ENCODE results near the gene GTPBP6. TPM values are rescaled to one million over a fixed set of nuclear protein-coding genes. Genes with fewer than 3 reads are reported as not detected.
"Not testable (repeated sequence)": the region's sequence is repeated elsewhere in the genome, so short reads cannot be mapped to it uniquely, and the experiment has no call there.

GTPBP6 gene
- total and polyA plus RNA-seq, 2 experiments from 2014 or later = 41.4 to 66.8 TPM

- Histone ChIP-seq H3K4me1 (ENCODE audit: insufficient read depth) (no peaks in the 10 kb centered on the region), H2AFZ (no peak overlapping the region), H3F3A (replicated peaks; ENCODE audit: low read depth) (peaks cover 3% of the 10 kb centered on the region; the same call in 1 of the 2 replicates), H3K36me3 (ENCODE audit: insufficient read depth) (no peaks in the 10 kb centered on the region), H4K20me1 (replicated peaks; ENCODE audit: insufficient read depth) (no peaks in the 10 kb centered on the region), H3K9me2 (ENCODE audit: insufficient read depth) (no peaks in the 10 kb centered on the region), H3K4me3 (peak overlapping the region; percentile 56), H3K79me2 (replicated peaks; ENCODE audit: insufficient read depth) (no peaks in the 10 kb centered on the region), H3K4me2 (peak overlapping the region; percentile 87), H3K27me3 (ENCODE audit: insufficient read depth) (0 out of 2 replicates have a peak, but pooled peaks cover 2% of the 10 kb centered on the region), H3K27ac (ENCODE audit: low read depth) (no peak overlapping the region)
- peaks cover 22% of the 10 kb centered on the region; the same call in 2 of the 3 replicates for H3K9me3 Mint-ChIP-seq
- H3K36me3 Mint-ChIP-seq (ENCODE audit: low read depth) = peaks cover 12% of the 10 kb centered on the region; the same call in 2 of the 3 replicates
- ATAC-seq = peak; percentile 5
- no peak overlapping the region for H3K27ac Mint-ChIP-seq
- no peaks in the 10 kb centered on the region for H3K4me1 Mint-ChIP-seq
- no peak for TF ChIP-seq JUNB (IDR thresholded peaks at IDR 0.05; ENCODE audit: unreplicated experiment)
- TF ChIP-seq NANOG (IDR thresholded peaks at IDR 0.05; ENCODE audit: borderline replicate concordance) = no peak
- no peak for TF ChIP-seq ZNF114 (CRISPR knock-in tag; IDR thresholded peaks at IDR 0.05)
- no peak for TF ChIP-seq POLR2AphosphoS5 (IDR thresholded peaks at IDR 0.05; ENCODE audit: low read depth)
- no peak for TF ChIP-seq EZH2phosphoT487 (IDR thresholded peaks at IDR 0.05; ENCODE audit: unreplicated experiment)
- DNase-seq (ENCODE audit: low spot score) = no peak
- H3K4me3 Mint-ChIP-seq = no peak overlapping the region
- H3K27me3 Mint-ChIP-seq (ENCODE audit: insufficient read depth, low read depth, poor library complexity) = peaks cover 32% of the 10 kb centered on the region
These were observed 12.1 kb upstream of the GTPBP6 start for GRCh38 chrX:330726-331150.

GRCh38 chrX:330141-330725 lies 11.6 kb upstream of the GTPBP6 start:
- not testable (repeated sequence) for H3K4me1 ChIP-seq (ENCODE audit: insufficient read depth); H3K36me3 Mint-ChIP-seq (ENCODE audit: low read depth); H3K27ac ChIP-seq (ENCODE audit: low read depth); H3K79me2 ChIP-seq (replicated peaks; ENCODE audit: insufficient read depth); H3K27me3 ChIP-seq (ENCODE audit: insufficient read depth); H4K20me1 ChIP-seq (replicated peaks; ENCODE audit: insufficient read depth); H3K27ac Mint-ChIP-seq; ATAC-seq; H2AFZ ChIP-seq; H3F3A ChIP-seq (replicated peaks; ENCODE audit: low read depth); H3K4me3 Mint-ChIP-seq; H3K4me1 Mint-ChIP-seq; H3K9me2 ChIP-seq (ENCODE audit: insufficient read depth); H3K36me3 ChIP-seq (ENCODE audit: insufficient read depth); DNase-seq (ENCODE audit: low spot score)
- Histone ChIP-seq H3K4me3 (peak overlapping the region; percentile 56; the same call in 1 of the 2 replicates), H3K4me2 (peak overlapping the region; percentile 87)
- peaks cover 32% of the 10 kb centered on the region for H3K27me3 Mint-ChIP-seq (ENCODE audit: insufficient read depth, low read depth, poor library complexity)
- peaks cover 22% of the 10 kb centered on the region; the same call in 2 of the 3 replicates for H3K9me3 Mint-ChIP-seq

DNA sequence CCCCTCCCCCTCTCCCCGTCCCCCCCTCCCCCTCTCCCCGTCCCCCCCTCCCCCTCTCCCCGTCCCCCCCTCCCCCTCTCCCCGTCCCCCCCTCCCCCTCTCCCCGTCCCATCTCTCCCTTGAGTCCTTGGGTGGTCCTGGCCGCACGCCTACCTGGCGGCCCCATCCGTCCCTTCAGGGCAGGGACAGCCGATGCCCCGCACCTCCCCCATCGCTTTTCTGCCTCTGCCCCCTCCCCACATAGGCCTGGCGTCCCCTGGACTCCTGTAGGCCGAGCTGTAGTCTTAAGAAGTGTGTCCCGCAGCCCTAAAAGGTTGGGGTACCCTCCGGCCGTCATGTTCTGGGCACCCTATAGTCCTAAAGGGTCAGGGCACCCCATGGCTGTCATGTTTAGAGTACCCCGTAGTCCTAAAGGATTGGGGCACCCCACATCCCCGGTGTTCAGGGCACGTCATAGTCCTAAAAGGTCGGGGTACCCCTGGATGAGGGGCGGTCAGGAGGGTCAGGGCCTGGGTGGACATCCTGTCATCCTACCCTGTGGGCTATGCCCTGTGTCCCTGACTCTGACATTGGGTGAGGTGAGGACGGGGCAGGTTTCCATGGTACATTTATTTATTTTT lies 10.8 kb upstream of the GTPBP6 start:
- peaks cover 22% of the 10 kb centered on the region; the same call in 2 of the 3 replicates for H3K9me3 Mint-ChIP-seq
- peaks cover 7% of the 10 kb centered on the region; the same call in 1 of the 3 replicates for H3K36me3 Mint-ChIP-seq (ENCODE audit: low read depth)
- no peaks in the 10 kb centered on the region for H3K79me2 ChIP-seq (replicated peaks; ENCODE audit: insufficient read depth)
- DNase-seq (ENCODE audit: low spot score) (no peak), ATAC-seq (no peak)
- no peaks in the 10 kb centered on the region for H3K4me1 Mint-ChIP-seq
- peaks cover 5% of the 10 kb centered on the region; the same call in 1 of the 2 replicates for H3F3A ChIP-seq (replicated peaks; ENCODE audit: low read depth)
- no peak overlapping the region for H3K4me2 ChIP-seq
- H3K4me3 Mint-ChIP-seq = no peak overlapping the region
- peaks cover 32% of the 10 kb centered on the region for H3K27me3 Mint-ChIP-seq (ENCODE audit: insufficient read depth, low read depth, poor library complexity)
- H3K9me2 ChIP-seq (ENCODE audit: insufficient read depth) = no peaks in the 10 kb centered on the region
- H3K36me3 ChIP-seq (ENCODE audit: insufficient read depth) = no peaks in the 10 kb centered on the region
- no peaks in the 10 kb centered on the region for H3K4me1 ChIP-seq (ENCODE audit: insufficient read depth)
- 0 out of 2 replicates have a peak, but pooled peaks cover 2% of the 10 kb centered on the region for H3K27me3 ChIP-seq (ENCODE audit: insufficient read depth)
- no peak overlapping the region for H3K27ac Mint-ChIP-seq
- H3K4me3 ChIP-seq = no peak overlapping the region
- no peak overlapping the region for H2AFZ ChIP-seq
- H4K20me1 ChIP-seq (replicated peaks; ENCODE audit: insufficient read depth) = 0 out of 2 replicates have a peak, but pooled peaks cover 4% of the 10 kb centered on the region
- H3K27ac ChIP-seq (ENCODE audit: low read depth) = no peak overlapping the region
- TF ChIP-seq, protein P1, sequence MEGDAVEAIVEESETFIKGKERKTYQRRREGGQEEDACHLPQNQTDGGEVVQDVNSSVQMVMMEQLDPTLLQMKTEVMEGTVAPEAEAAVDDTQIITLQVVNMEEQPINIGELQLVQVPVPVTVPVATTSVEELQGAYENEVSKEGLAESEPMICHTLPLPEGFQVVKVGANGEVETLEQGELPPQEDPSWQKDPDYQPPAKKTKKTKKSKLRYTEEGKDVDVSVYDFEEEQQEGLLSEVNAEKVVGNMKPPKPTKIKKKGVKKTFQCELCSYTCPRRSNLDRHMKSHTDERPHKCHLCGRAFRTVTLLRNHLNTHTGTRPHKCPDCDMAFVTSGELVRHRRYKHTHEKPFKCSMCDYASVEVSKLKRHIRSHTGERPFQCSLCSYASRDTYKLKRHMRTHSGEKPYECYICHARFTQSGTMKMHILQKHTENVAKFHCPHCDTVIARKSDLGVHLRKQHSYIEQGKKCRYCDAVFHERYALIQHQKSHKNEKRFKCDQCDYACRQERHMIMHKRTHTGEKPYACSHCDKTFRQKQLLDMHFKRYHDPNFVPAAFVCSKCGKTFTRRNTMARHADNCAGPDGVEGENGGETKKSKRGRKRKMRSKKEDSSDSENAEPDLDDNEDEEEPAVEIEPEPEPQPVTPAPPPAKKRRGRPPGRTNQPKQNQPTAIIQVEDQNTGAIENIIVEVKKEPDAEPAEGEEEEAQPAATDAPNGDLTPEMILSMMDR (conservative IDR thresholded peaks at IDR 0.05; ENCODE audit: low read depth in 2 of 2) = no peak
- TF ChIP-seq EZH2 (IDR thresholded peaks at IDR 0.05; ENCODE audit: low read depth, unreplicated experiment) (no peak), CREB1 (CRISPR knock-in tag; IDR thresholded peaks at IDR 0.05; ENCODE audit: low read depth) (no peak), JUNB (IDR thresholded peaks at IDR 0.05; ENCODE audit: unreplicated experiment) (no peak), ETS1 (IDR thresholded peaks at IDR 0.05) (no peak), ZNF114 (CRISPR knock-in tag; IDR thresholded peaks at IDR 0.05) (no peak), POLR2AphosphoS5 (IDR thresholded peaks at IDR 0.05; ENCODE audit: low read depth) (no peak), STAT1 (IDR thresholded peaks at IDR 0.05; ENCODE audit: unreplicated experiment) (no peak), REST (IDR thresholded peaks at IDR 0.05; ENCODE audit: unreplicated experiment) (no peak), ZNF331 (CRISPR knock-in tag; IDR thresholded peaks at IDR 0.05; ENCODE audit: low read depth) (no peak), NANOG (IDR thresholded peaks at IDR 0.05; ENCODE audit: borderline replicate concordance) (no peak)
